Right forelimb (tissue), 1 donor: ENCODE results near the gene TIE1.

ENCODE experiments used
- DNase-seq: peaks from one replicate; pipeline ENCODE4 v3.0.0-alpha.2; 2018

TIE1 gene

DNA sequence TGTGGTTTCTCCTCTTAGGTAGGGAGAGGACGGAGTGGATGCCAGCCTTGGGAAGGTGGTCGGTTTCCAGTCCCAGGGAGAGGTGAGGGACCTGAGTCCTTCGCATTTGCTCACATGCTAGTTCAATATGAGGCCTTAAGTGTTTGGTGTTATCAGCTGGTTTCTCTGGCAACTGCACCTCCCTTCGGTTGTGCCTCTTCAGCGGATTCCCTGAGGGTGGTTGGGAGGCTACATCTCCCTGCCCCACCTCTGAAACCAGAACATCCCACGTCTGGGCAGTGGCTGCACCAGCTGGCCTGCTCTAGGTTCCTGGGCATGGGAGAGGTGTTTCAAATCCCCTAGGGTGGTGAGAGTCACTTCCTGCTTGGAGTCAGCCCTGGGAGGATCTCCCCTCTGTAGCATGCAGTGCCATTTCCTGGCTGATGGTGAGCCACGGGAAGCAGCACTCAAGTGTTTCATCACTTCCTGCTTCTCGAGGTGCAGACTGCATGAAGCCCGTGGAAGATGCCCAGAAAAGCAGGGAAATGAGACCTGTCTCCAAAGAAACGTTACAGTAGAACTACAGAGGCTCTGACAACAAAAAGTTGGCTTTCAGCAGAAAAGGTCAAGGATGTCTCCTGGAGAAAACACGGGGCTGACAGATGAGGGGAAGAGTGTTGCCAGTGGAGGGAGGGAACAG is 26.5 kb upstream of the TIE1 start:
- no peak for DNase-seq

DNA sequence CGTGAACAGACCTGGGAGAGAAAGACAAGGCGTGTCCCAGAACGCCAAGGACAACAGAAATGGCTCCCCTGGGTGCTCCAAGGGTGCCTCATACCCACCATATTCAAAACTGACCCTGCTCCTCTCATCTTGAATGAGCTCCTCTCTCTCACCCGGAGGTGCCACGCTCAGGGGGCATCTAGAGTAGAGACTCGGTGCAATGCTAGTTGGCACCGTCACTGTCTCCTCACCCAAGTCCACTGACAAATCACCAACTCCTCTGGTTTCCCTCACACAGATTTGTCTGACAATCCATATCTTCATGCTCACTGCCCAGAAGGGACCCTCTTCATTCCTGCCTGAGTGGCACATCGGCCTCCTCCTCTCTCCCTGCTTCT is 26.0 kb upstream of the TIE1 start:
- no peak for DNase-seq

DNA sequence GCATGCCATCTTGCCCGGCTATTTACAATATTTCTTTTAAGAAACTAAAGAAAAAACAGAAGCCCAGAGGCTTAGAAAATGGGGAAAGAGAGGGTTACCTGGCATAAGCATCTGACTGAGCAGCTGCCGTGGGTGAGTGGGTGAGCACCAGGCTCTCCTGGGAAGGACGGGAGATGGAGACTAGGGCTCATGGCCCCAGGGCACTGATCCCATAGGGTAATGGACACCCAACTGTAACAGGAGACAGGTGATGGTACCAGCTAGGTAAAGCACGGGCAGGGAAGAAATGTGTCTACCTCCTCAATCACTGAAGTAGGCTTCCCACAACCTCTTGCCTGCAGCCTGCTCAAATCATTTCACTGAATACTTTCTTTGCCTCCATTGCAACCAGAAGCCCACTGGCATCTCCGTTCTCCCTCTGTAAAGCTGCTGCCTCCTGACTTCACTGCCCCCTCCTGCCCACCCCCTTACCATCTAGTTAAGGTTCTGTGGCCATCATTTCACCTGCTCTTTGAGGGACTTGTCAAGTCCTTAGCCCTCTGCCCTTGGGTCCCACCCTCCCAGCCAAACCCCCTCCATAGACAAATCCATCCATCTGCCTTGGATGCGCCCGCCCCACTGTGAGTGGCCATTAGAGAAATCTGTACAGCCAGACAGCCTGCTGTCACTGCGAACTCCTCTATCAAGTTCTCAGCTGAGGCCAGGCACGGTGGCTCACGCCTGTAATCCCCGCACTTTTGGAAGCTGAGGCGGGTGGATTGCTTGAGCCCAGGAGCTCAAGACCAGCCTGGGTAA is 24.8 kb upstream of the TIE1 start:
- no peak for DNase-seq

DNA sequence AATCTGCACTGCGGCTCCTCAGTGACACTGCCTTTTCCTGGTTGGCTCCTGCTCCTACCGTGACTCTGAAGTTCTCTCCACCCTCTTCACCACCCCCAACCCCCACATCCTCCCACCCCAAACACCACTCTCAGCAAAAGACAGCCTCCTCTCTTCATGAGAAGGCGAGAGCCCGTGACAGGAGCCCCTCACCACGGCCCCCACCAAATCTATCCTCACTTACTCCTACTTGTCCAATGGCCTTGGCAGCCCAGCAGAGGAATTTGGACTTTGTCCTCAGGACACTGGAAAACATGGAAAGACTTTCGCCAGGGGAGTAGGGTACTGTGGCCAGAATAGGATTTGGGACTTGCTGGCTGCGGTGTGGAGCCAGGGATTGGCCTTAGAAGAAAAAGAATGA is 24.1 kb upstream of the TIE1 start:
- DNase-seq, result no peak

DNA sequence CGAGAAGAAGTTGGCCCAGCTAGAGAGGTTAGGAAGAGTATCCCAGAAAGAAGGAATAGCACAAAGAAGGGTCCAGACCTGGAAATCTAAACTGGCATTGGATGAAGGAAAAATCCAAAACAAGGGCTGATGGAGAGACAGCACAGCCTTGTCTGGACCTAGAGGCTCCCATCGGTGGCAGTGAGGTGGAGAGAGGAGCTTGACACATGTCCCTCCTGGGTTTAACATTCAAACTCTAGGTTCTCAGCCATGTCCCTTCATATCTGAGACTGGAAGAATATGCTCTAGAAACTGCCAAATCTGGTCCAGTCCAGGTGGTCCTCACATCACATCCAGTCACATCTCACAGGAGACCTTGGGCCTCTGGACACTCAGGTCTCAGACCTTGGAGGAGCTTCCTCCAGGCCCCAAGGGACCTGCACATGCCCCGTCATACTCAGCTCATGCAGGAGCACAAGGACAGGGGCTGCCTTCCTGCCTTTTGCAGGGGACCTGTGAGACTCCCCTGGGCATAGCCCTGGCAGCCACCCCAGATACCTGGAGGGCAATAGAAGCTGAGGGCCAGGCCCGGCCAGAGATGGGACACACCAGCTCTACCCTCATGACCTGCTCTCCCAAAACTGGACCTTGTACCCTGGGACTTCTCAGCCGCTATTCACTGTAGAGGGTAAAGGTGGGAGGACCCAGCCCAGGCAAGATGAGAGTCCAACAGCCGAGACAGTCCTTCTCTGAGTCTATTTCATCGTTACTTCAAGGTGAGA is 23.5 kb upstream of the TIE1 start:
- DNase-seq, result no peak

DNA sequence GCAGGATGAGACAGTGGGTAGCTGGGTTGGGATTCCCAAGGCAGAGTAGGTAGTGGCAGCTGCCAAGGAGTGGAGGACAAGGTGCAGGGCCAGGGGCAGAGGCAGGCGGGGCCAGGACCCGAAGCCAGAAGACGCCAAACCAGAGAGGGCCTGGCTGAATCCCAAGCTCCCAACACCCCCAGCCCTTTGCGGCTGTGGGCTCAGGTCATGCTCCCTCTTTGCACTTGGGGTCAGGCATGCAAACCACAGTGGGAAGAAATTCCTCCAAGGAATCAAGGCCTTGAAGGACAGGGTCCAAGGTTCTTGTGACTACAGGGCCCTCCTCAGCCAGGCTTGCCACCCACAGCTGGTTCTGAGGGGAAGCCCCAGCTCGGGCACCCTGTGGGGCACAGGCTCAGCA is 21.6 kb upstream of the TIE1 start:
- no peak for DNase-seq

DNA sequence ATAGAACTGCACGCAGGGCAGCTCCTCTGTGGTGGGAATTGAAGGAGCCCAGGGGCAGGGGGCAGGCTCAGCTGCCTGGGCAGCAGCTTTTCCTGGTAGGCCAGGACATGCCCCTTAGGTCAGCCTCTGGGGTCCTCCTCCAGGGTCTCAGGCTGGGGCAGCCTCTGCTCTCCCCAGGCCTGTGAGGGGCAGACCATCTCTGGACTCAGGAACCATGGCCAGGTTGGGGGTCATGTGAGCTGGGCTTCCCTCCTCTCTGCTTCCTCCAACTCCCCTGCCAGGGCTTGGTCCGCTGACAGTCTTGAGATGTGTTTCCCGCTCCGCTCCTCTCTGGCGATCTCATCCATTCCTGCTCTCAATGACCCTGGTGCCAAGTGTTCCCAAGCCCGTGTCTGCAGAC is 21.1 kb upstream of the TIE1 start:
- no peak for DNase-seq

DNA sequence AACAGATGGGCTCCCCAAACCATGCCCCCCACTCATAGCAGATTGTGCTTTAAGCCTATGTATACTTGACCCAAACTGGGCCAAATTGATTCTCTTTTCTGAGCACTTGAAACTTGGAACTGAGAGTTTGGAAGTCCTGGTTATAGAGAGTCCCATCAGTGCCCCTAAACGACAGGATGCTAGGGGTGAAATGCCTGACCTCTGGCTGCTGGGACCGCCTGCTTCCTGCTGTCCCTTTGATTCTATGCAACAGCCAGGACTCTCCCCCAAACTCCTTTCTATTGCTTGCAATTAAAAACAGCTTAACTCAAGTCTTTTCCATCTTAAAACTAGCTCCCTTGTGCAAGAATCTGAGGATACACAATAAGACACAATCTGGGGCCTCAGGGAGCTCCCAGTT is 20.1 kb upstream of the TIE1 start:
- no peak for DNase-seq

DNA sequence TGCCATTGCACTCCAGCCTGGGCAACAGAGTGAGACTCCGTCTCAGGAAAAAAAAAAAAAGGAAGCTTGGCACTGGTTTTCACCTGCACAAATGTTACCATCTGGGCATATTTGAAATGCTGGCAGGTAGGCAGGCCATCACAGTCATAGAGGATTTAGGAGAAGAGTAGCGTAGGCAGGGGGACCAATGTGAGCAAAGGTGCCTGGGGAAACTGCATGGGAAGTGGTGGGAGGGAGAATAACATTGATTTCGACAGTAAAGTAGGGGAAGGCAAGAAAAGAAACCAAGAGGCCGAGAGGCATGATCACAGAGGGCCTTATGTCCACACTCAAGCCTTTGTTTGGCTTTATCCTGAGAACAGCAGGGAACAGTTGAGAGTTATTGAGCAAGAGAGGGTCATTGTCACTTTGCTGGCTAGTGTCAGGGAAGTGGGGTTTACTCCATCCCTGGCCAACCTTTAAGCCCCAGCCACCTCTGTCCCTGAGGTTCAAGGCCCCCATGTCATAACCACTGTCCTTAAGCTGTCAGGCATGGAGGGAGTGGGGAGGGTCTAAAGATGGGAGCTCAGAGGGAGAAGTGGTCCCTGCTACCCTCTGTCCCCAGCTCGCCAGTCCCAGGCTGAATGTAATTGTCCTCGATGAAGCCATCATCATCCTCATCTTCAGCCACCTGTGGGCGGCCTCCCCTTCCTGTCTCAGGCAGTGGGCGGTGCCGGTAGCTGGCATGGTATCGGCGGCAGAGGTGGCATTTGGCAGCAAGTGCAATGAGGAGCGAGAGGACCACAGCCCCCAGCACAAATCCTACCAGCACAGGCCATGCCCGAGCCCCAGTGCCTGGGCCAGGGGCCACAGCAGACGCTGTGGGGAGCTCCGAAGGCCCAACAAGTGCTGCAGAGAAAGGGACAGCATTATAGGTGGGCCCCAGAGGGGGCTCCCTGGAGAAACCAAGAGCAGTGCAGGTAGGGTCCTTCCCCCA is 18.3 kb upstream of the TIE1 start:
- DNase-seq, result no peak

DNA sequence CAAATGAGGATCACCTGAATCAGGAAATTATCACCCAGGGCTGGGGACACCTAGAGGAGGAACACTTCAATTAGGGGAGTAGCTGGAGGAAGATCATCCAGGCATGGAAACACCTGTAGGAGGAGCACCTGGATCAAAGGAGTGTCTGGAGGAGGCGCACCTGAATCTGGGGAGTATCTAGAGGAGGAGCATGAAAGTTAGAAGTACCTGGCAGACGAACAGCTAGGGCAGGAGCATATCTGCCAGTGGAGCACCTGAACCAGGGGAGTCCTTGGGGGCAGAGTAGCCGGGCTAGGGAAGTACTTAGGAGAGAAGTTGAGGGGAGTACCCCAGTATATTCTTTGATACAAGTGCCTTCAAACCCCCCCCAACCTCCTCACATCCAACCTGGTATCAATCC is 16.7 kb upstream of the TIE1 start:
- no peak for DNase-seq

DNA sequence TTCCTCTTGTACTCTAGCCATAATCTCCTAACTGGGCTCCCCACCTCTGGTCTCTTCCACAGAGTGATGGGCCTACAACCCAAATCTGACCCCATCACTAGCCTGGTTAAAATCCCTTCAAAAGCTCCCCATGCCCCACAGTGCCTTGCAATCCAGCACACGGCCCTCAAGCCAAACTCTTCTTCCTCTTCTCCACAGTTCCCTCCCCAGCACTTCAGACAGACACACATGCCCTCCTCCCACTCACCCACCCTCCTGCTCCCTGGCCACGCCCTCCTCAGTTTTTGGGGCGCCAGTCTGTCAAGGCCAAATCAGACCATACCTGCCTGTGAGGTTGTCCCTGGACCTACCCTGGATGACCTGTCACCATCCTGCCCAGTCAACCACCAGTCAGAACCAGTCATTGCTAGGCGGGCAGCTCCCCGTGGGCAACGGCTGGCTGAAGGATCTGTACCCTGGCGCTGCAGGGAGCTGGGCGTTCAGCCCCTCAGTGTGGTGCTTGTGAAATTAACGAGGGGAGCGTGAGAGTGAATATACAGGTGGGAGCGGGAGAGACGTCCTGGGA is 16.2 kb upstream of the TIE1 start:
- DNase-seq, result no peak

DNA sequence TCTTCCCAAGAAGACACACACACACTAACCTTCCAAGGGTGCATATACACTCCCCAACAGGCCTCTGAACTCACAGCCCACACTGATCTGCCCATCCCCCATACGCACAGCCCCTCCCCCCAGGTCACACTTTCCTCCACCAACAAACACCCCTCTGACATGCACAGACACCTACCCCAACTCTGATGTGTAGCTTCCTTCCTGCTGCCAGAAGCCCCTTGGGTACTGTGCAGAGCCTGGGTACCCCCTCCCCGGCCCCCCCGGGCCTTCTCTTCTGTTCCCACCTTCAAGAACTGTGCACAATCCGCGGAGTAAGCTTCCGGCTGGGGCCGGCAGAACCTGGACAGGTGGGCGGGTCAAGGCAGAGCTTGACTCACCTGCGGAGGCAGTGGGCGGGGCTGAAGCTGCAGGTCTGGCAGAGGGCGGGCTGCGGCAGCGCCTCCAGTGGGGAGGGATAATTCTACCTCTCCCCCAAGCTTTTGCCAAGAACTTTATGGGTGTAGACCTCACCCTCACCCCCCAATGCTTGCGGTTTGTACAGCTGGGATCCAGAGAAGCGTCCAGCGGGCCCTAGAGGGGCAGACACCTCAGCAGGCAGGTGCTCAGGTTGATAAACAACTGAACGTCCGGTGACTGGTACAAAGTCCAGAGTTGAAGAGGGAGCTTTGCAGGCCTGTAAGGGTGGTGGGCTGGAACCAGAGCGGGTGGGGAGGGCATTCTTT is 15.4 kb upstream of the TIE1 start, which contains the start of gene C1orf210:
Gene C1orf210, minus strand, starts transcription at position 313 of the 722 bp plus-strand sequence. CDS start 2,311 bp downstream, outside the sequence.
- DNase-seq, result no peak

DNA sequence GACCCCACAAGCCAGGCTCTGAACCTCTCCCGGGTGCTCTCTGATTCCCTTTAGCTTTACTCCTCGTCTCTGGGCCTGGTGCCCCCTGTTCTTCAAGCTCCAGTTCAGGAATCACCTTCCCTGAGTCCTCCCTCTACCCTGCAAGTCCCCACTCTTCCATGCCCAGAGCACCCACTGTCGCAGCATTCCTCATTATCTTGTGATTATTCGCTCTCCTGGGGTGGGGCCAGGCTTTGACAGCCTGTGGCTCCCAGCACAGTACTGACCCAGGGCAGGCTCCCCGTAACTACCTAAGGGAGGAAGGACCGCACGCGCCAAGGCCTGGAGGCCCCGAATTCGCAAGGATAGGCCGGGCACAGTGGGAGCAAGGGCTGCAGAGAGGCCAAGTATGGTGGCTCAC is 14.7 kb upstream of the TIE1 start:
- no peak for DNase-seq

DNA sequence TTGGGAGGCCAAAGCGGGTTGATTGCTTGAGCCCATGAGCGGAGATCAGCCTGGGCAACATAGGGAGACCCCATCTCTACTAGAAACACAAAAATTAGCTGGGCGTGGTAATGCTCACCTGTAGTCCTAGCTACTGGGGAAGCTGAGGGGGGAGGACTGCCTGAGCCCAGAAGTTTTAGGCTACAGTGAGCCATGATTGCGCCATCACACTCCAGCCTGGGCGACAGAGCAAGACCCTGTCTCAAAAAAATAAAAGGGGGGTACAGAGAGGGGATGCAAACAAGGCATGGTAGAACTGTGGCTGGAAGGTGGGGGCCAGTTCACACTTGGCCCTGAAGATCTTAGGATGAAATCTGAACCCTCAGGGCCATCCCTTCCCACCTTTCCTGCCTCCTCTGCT is 14.2 kb upstream of the TIE1 start:
- no peak for DNase-seq

DNA sequence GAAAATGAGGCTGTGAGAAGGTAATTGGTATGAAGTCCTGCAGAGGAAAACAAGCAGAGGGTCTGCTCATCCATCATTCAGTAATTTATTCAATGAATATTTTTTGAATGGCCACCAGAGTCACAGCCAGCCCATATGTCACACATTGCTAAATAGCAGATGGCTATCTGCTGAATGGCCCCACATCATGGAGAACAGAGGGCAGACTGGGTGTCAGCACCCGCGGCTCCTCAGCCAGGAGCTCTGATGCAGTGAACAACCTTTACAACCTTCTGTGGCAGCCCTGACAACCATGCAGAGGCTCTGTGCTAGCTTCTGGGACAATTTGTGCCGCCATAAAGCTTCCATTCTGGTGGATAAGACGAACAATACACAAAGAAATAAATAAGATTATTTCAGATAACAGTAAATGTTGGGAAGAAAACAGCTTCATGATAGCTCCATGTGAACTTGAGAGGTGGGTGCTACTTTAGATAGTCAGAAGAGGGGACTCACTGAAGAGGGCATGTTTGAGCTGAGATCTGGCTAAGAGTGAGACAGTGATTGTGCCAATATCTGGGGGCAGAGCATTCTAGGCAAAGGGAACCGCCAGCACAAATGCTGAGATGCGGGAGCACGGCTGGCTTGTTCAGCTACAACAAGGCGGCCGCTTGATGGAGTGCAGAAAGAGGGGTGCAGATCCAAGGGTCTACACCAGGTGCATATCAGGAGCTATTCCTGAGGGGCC is 12.6 kb upstream of the TIE1 start:
- DNase-seq, result peak; percentile 26

DNA sequence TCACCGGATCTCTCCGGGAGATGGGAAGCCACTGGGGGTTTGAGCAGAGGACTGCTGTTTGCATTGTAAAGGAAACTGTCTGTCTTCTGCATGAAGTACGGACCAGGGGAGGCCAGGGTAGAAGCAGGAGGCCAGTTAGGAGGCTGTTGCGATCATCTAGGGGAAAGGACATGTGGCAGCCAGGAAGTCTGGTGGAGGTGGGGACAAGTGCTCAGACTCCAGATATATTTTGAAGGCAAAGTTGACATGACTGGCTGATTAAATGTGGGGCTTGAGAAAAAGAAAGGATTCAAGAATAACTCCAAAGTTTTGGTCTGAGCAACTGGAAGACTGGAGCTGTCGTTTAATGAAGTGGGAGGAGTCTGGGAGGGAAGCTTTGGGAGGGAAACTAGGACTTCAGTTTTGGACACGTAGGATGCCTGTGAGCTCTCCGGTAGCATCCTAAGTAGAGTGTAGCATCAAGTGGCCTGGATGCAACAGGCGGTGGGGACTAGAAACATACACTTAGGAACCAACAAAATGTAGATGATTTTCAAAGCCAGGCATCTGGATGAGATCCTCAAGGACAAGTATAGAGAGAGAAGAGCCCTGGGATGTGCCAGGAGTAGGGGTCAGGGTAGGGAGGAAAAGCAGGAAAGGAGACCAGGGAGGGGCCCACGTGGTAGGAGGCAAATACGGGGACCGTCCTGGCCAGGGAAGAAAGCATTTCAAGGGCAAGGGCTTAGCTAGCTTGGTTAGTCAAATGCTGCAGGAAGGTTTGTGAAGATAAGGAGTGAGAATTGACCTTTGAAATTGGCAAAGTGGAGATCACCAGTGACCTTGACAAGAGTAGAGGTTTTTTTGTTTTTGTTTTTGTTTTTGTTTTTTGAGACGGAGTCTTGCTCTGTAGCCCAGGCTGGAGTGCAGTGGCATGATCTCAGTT is 11.7 kb upstream of the TIE1 start:
- DNase-seq, result no peak

DNA sequence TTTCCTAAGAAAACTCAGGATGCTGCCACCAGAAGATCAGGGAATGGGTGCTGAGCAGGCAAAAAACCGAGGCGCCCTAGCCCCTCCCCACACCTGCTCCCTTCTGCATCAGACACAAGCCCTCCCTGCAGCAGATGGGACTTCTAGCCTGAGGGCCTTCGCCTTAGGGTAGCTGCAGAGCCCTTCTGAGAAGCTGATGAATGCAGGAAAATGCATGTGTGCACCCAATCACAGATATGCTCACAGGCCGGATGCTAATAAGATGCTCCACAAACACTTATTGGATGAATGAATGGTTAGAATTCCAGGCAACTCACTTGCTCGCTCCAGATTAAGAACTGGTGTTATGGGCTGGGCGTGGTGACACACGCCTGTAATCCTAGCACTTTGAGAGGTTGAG is 8.6 kb upstream of the TIE1 start:
- no peak for DNase-seq

DNA sequence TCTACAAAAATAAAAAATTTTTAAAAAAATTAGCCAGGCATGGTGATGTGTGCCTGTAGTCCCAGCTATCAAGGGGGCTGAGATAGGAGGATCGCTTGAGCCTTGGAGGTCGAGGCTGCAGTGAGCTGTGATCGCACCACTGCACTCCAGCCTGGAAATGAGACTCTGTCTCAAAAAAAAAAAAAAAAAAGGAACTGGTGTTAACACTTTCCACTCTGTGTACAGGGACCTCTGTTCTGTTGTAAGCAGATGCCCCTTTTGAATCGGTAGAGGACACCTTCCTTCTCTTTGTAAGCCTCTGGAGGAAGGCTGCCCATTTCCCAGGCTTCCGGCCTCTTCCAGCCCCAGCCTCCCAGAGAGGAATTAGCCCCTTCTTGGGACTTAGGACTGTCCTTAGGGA is 8.1 kb upstream of the TIE1 start:
- DNase-seq, result no peak

DNA sequence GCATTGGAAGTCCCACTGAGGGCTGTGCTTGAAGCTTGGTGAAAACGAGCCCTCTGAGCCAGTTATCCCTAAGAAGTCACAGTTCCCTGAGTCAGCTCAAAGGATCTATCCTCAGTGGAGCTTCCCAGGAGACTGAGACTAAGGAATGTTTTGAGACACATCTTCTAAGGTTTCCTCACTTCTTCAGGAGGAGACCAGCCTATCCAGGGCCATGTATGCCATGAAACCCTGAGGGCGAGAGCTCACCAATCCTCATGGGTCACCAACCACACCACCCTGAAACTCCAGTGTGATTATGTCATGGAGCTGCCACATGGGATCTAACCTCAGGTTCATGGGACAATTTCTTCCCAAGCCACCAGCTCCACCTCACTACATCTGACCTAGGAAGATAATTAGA is 7.6 kb upstream of the TIE1 start:
- no peak for DNase-seq
